Measurements from ENCODE around the gene PHF20.

PHF20 gene

DNA sequence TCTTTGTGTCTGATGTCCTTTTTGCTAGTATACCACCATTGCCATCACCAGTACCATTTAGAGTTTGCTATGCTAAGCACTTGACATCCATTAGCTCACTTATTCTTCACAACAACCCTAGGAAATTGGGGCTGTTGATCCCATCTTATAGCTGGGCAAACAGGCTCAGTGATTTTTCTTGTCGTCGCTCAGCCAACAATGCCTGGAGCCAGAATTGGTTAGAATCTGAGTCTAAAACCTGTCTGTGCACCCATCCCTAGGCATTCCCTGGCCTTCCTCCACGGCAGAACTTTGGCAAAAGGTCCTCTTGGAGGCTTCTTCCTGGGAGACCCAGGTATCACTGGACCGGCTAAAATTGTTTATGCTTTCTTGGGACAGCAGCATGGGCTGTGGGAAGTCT lies 20.9 kb downstream of the PHF20 start:
- Histone ChIP-seq H3K27me3 (ENCODE audit: control insufficient read depth in 1 of 2, insufficient read depth in 2 of 2, low read length in 2 of 2) (no peaks in the 10 kb centered on the region), H3K27ac (ENCODE audit: low read depth, low read length) (no peak overlapping the region), H3K9ac (ENCODE audit: low read length) (no peak overlapping the region), H3K36me3 (ENCODE audit: insufficient read depth, low read length) (no peaks in the 10 kb centered on the region), H3K4me1 (ENCODE audit: insufficient read depth, low read length) (no peaks in the 10 kb centered on the region), H3K9me3 (ENCODE audit: low read length) (no peaks in the 10 kb centered on the region), H3K4me3 (ENCODE audit: low read depth in 1 of 2, low read length in 2 of 2) (no peak overlapping the region)

DNA sequence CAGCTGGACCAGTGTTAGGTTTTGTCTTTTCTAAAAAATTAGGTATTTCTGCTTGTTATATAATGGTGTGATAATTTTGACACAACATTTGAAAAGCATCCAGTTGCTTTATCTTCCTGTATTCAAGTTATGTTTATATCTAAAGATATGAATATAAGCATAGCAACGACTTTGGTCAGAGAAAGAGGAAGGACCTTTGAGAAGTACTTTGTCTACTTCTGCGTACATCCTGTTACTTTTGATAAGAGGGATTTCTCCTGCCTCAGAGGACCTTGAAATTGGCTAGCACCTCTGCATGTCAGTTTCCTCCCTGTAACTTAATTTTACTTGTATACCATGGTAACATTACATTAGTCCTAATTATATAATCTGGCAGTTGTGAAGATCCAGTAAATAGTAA lies 24.8 kb downstream of the PHF20 start:
- Histone ChIP-seq H3K36me3 (ENCODE audit: insufficient read depth, low read length) (peaks cover 8% of the 10 kb centered on the region), H3K9me3 (ENCODE audit: low read length) (no peaks in the 10 kb centered on the region), H3K27ac (ENCODE audit: low read depth, low read length) (no peak overlapping the region), H3K9ac (ENCODE audit: low read length) (no peak overlapping the region), H3K4me3 (ENCODE audit: low read depth in 1 of 2, low read length in 2 of 2) (no peak overlapping the region), H3K4me1 (ENCODE audit: insufficient read depth, low read length) (no peaks in the 10 kb centered on the region), H3K27me3 (ENCODE audit: control insufficient read depth in 1 of 2, insufficient read depth in 2 of 2, low read length in 2 of 2) (no peaks in the 10 kb centered on the region)

DNA sequence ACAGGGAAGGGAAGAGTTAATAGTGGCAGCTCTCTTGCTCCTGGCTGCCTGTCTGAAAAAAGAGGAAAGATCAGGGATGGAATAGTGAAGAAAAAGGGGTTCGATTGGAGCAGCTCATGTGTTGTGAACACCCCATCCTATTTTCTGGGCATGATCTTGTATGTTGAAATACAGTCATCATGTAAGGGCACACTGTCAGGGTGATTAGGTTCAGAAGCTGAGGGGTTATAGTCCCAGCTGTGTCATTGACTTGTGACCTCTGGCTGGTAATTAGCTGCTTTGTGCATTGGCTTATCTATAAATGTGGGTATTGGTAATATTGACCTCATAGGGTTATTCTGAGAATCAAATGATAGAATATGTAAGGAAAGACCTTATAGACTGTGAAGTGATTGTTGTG lies 30.1 kb downstream of the PHF20 start:
- Histone ChIP-seq H3K9me3 (ENCODE audit: low read length) (no peaks in the 10 kb centered on the region), H3K4me1 (ENCODE audit: insufficient read depth, low read length) (no peaks in the 10 kb centered on the region), H3K36me3 (ENCODE audit: insufficient read depth, low read length) (peaks cover 14% of the 10 kb centered on the region), H3K9ac (ENCODE audit: low read length) (no peak overlapping the region), H3K27me3 (ENCODE audit: control insufficient read depth in 1 of 2, insufficient read depth in 2 of 2, low read length in 2 of 2) (no peaks in the 10 kb centered on the region), H3K4me3 (ENCODE audit: low read depth in 1 of 2, low read length in 2 of 2) (no peak overlapping the region), H3K27ac (ENCODE audit: low read depth, low read length) (no peak overlapping the region)

DNA sequence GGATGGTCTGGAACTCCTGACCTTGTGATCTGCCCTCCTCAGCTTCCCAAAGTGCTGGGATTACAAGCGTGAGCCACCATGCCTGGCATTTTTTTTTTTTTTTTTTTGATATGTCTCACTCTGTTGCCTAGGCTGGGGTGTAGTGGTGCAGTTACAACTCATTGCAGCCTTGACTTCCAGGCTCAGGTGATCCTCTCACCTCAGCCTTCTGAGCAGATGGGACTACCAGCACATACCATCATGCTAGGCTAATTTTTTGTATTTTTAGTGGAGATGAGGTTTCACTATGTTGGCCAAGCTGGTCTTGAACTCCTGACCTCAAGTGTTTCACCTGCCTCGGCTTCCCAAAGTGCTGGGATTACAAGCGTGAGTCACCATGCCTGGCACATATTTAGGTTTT lies 34.3 kb downstream of the PHF20 start:
- Histone ChIP-seq H3K4me1 (ENCODE audit: insufficient read depth, low read length) (no peaks in the 10 kb centered on the region), H3K9me3 (ENCODE audit: low read length) (no peaks in the 10 kb centered on the region), H3K36me3 (ENCODE audit: insufficient read depth, low read length) (peaks cover 17% of the 10 kb centered on the region), H3K27ac (ENCODE audit: low read depth, low read length) (no peak overlapping the region), H3K9ac (ENCODE audit: low read length) (no peak overlapping the region), H3K4me3 (ENCODE audit: low read depth in 1 of 2, low read length in 2 of 2) (no peak overlapping the region), H3K27me3 (ENCODE audit: control insufficient read depth in 1 of 2, insufficient read depth in 2 of 2, low read length in 2 of 2) (no peaks in the 10 kb centered on the region)

DNA sequence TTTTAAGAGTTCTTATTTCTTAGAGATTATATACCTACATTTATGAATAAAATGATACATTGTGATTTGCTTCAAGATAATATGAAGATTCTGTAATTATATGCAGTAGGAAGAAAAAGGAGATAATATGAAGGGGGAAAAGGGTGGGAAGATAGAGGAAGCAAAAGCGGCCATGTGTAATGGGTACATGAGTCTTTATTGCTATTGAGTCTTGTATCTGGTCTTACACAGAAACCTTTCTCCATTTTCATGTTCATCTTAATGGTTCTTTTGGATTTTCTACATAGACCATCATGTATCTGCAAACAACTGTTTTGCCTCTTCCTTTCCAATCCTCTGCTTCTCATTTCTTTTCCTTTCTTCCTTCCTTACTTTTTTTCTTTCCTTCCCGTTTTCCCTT lies 36.1 kb downstream of the PHF20 start:
- Histone ChIP-seq H3K9ac (ENCODE audit: low read length) (no peak overlapping the region), H3K27me3 (ENCODE audit: control insufficient read depth in 1 of 2, insufficient read depth in 2 of 2, low read length in 2 of 2) (no peaks in the 10 kb centered on the region), H3K4me1 (ENCODE audit: insufficient read depth, low read length) (no peaks in the 10 kb centered on the region), H3K9me3 (ENCODE audit: low read length) (no peaks in the 10 kb centered on the region), H3K4me3 (ENCODE audit: low read depth in 1 of 2, low read length in 2 of 2) (no peak overlapping the region), H3K27ac (ENCODE audit: low read depth, low read length) (no peak overlapping the region), H3K36me3 (ENCODE audit: insufficient read depth, low read length) (peaks cover 6% of the 10 kb centered on the region)

DNA sequence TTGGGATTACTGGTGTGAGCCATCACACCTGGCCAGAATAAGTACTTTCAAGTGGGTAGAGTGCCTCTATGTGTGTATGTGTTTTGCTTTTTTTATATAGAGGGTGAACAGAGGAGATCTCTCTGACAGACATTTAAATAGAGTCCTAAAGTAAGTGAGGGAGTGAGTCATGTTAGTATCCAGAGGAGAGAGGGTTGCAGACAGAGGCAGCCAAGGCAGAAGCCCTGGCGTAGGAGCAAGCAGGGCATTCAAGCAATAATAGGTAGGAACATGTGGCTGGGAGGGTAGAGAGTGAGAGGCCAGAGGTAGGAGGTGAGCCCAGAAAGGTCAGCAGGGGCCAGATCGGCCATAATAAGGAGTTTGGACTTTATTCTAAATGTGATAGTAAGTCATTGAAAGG lies 48.9 kb downstream of the PHF20 start:
- Histone ChIP-seq H3K36me3 (ENCODE audit: insufficient read depth, low read length) (no peaks in the 10 kb centered on the region), H3K27ac (ENCODE audit: low read depth, low read length) (no peak overlapping the region), H3K9ac (ENCODE audit: low read length) (no peak overlapping the region)

DNA sequence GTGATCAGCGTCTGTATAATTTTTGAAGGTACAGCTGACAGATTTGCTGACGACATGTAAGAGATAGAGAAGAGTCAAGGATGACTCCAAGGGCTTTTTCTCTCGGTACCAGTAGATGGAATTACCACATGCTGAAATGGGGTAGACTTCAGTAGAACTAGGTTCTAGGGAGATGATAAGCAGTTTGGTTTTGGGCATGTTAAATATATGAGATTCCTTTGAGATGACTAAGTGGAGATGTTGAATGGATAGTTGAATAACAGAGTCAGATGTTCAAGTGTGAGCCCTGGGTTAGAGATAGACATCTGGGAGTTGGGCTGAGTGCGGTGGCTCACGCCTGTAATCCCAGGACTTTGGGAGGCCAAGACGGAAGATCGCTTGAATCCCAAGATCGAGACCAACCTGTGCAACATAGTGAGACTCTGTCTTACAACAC lies 50.0 kb downstream of the PHF20 start:
- Histone ChIP-seq H3K4me1 (ENCODE audit: insufficient read depth, low read length) (peaks cover 24% of the 10 kb centered on the region), H3K9ac (ENCODE audit: low read length) (no peak overlapping the region), H3K27me3 (ENCODE audit: control insufficient read depth in 1 of 2, insufficient read depth in 2 of 2, low read length in 2 of 2) (no peaks in the 10 kb centered on the region), H3K9me3 (ENCODE audit: low read length) (no peaks in the 10 kb centered on the region), H3K27ac (ENCODE audit: low read depth, low read length) (no peak overlapping the region), H3K4me3 (ENCODE audit: low read depth in 1 of 2, low read length in 2 of 2) (no peak overlapping the region), H3K36me3 (ENCODE audit: insufficient read depth, low read length) (no peaks in the 10 kb centered on the region)

More for the DNA sequence above, 48.9 kb downstream of the PHF20 start:
- no peaks in the 10 kb centered on the region for H3K9me3 ChIP-seq (ENCODE audit: low read length)
- H3K4me3 ChIP-seq (ENCODE audit: low read depth in 1 of 2, low read length in 2 of 2) = no peak overlapping the region
- H3K27me3 ChIP-seq (ENCODE audit: control insufficient read depth in 1 of 2, insufficient read depth in 2 of 2, low read length in 2 of 2) = no peaks in the 10 kb centered on the region
- peaks cover 24% of the 10 kb centered on the region for H3K4me1 ChIP-seq (ENCODE audit: insufficient read depth, low read length)

DNA sequence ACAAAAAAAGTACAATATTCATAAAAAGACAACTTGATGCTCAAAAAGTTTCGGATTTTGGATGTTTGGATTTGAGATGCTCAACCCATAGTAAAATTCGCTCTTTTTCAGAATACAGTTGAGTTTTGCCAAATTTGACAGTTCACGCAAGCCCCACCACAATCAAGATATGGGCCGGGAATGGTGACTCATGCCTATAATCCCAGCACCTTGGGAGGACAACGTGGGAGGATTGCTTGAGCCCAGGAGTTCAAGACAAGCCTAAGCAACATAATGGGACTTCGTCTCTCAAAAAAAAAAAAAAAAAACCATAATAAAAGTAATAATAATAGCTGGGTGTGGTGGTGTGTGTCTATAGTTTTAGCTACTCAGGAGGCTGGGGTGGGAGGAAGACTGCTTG lies 51.3 kb downstream of the PHF20 start:
- H3K36me3 ChIP-seq (ENCODE audit: insufficient read depth, low read length) = no peaks in the 10 kb centered on the region
- H3K4me1 ChIP-seq (ENCODE audit: insufficient read depth, low read length) = peaks cover 24% of the 10 kb centered on the region
- no peak overlapping the region for H3K4me3 ChIP-seq (ENCODE audit: low read depth in 1 of 2, low read length in 2 of 2)
- no peaks in the 10 kb centered on the region for H3K27me3 ChIP-seq (ENCODE audit: control insufficient read depth in 1 of 2, insufficient read depth in 2 of 2, low read length in 2 of 2)
- H3K27ac ChIP-seq (ENCODE audit: low read depth, low read length) = no peak overlapping the region
- no peak overlapping the region for H3K9ac ChIP-seq (ENCODE audit: low read length)
- no peaks in the 10 kb centered on the region for H3K9me3 ChIP-seq (ENCODE audit: low read length)

DNA sequence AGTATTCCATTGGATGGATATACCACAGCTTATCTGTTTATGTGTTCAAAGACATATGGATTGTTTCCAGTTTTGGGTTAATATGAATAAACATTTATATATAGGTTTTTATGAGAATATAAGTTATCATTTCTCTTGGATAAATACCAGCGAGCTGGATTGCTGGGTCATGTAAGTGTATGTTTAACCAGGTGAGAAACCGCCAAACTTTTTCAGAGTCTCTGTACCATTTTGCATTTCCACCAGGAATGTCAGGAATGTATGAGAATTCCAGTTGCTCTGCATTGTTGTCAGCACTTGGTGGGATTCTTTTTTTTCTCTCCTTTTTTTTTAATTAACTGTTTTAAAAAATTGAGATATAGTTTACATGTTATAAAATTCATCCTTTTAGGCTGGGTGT lies 52.1 kb downstream of the PHF20 start:
- Histone ChIP-seq H3K9me3 (ENCODE audit: low read length) (no peaks in the 10 kb centered on the region), H3K4me1 (ENCODE audit: insufficient read depth, low read length) (peaks cover 23% of the 10 kb centered on the region), H3K9ac (ENCODE audit: low read length) (no peak overlapping the region), H3K36me3 (ENCODE audit: insufficient read depth, low read length) (no peaks in the 10 kb centered on the region), H3K27ac (ENCODE audit: low read depth, low read length) (no peak overlapping the region), H3K27me3 (ENCODE audit: control insufficient read depth in 1 of 2, insufficient read depth in 2 of 2, low read length in 2 of 2) (no peaks in the 10 kb centered on the region), H3K4me3 (ENCODE audit: low read depth in 1 of 2, low read length in 2 of 2) (no peak overlapping the region)

DNA sequence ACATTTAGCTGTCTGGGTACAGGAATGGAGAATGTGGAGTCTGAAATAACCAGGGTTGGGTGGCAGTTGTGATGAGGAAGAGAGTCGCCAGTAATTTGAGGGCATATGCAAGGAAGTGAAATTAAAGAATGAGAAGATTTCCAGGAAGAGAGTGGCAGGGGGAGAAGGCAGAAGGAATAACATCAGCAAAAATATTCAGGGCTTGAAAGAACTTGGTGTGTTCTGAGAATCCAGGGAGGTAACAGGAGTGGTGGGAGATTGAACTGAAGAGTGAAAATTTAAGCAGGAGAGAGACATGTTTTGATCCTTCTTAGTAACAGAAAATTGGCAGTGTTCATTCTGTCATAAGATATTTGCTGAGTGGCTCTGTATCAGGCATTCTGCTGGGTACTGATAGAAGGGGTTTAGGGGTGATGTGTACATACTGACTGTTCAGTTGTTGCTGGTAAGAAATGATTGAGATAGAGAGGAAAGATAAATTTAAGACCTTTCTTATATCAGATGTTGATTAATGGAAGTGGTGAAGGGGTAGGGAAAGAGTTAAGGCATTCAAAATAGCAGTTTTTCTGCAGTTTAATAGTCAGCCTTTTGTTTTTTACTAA lies 54.7 kb downstream of the PHF20 start:
- Histone ChIP-seq H3K4me1 (ENCODE audit: insufficient read depth, low read length) (peaks cover 7% of the 10 kb centered on the region), H3K27ac (ENCODE audit: low read depth, low read length) (no peak overlapping the region), H3K9me3 (ENCODE audit: low read length) (no peaks in the 10 kb centered on the region), H3K9ac (ENCODE audit: low read length) (no peak overlapping the region), H3K4me3 (ENCODE audit: low read depth in 1 of 2, low read length in 2 of 2) (no peak overlapping the region), H3K36me3 (ENCODE audit: insufficient read depth, low read length) (no peaks in the 10 kb centered on the region), H3K27me3 (ENCODE audit: control insufficient read depth in 1 of 2, insufficient read depth in 2 of 2, low read length in 2 of 2) (no peaks in the 10 kb centered on the region)

DNA sequence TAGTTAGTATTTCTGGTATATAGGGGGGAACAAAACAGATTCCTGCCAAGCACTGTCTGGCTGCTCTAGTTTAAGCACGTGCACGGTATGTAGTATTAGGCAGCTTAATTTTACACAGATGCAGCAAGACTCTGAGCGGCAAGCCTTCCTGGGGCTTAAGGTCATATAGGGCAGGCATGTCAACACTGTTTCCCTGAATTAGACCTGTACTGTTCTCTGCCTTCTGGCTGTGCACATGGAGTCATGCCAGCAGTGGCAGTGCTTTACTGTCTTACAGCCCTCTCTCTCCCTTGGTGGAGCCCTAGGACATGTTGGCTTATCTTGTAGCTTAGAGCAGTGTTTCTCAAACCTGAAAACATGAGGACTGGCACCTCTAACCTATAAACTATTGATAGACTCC lies 56.6 kb downstream of the PHF20 start:
- Histone ChIP-seq H3K36me3 (ENCODE audit: insufficient read depth, low read length) (no peaks in the 10 kb centered on the region), H3K27ac (ENCODE audit: low read depth, low read length) (no peak overlapping the region), H3K4me3 (ENCODE audit: low read depth in 1 of 2, low read length in 2 of 2) (no peak overlapping the region), H3K9ac (ENCODE audit: low read length) (no peak overlapping the region), H3K9me3 (ENCODE audit: low read length) (no peaks in the 10 kb centered on the region), H3K27me3 (ENCODE audit: control insufficient read depth in 1 of 2, insufficient read depth in 2 of 2, low read length in 2 of 2) (no peaks in the 10 kb centered on the region), H3K4me1 (ENCODE audit: insufficient read depth, low read length) (no peaks in the 10 kb centered on the region)

DNA sequence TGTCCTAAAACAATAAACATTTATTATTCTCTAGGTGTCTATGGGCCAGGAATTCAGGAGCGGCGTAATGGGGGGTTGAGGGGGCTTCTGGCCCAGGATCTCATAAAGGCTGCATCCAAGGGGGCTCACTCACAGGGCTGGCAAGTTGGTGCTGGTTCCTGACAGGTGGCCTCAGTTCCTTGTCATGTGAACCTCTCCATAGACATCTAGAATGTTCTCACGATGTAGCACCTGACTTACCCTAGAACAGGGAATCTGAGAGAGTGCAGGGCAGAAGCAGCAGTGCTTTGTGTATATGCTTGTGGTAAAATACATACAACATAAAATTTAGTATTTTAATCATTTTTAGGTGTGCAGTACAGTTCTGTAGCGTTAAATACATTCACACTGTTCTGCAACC lies 57.1 kb downstream of the PHF20 start:
- Histone ChIP-seq H3K27me3 (ENCODE audit: control insufficient read depth in 1 of 2, insufficient read depth in 2 of 2, low read length in 2 of 2) (no peaks in the 10 kb centered on the region), H3K4me1 (ENCODE audit: insufficient read depth, low read length) (no peaks in the 10 kb centered on the region), H3K9me3 (ENCODE audit: low read length) (no peaks in the 10 kb centered on the region), H3K4me3 (ENCODE audit: low read depth in 1 of 2, low read length in 2 of 2) (no peak overlapping the region), H3K27ac (ENCODE audit: low read depth, low read length) (no peak overlapping the region), H3K36me3 (ENCODE audit: insufficient read depth, low read length) (no peaks in the 10 kb centered on the region), H3K9ac (ENCODE audit: low read length) (no peak overlapping the region)

Measured in muscle layer of colon (tissue), 2 donors.